NCI-H1436 (cell line): ENCODE data around the gene RAC3.

Source experiments
- DNase-seq: peaks from one replicate; lab custom pipeline; 2025; lab: John Stamatoyannopoulos, UW

RAC3 gene

DNA sequence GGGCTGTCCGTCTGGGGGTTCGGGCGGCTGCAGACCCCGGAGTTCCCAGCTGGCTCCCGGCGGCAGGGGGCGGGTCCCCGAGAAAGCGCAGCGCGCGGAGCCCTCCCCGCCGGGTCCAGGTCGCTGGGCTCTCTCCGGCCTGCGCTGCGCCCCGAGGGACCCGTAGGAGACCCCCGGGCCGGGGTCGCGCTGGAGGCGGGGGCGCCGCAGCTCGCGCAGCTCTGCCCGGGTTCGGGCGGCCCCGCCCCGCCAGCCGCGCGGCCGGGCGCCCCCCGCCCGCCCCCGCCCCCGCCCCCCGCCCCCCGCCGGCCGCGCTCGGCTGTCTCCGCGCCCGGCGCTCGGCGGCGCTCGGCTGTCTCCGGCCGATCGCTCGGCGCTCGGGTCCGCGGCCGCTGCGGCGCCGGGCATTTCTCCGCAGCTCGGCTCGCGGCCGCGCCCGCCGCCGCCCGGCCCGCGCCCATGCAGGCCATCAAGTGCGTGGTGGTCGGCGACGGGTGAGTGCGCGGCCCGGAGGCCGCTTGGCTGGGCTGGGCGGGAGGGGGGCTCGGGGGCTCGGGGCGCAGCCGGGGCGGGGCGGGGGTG, at the start of gene RAC3:
Gene RAC3 (plus strand): TSS at position 376 of the 582 bp plus-strand sequence. CDS start 84 bp downstream, at position 460.
- DNase-seq, result peak; percentile 30

DNA sequence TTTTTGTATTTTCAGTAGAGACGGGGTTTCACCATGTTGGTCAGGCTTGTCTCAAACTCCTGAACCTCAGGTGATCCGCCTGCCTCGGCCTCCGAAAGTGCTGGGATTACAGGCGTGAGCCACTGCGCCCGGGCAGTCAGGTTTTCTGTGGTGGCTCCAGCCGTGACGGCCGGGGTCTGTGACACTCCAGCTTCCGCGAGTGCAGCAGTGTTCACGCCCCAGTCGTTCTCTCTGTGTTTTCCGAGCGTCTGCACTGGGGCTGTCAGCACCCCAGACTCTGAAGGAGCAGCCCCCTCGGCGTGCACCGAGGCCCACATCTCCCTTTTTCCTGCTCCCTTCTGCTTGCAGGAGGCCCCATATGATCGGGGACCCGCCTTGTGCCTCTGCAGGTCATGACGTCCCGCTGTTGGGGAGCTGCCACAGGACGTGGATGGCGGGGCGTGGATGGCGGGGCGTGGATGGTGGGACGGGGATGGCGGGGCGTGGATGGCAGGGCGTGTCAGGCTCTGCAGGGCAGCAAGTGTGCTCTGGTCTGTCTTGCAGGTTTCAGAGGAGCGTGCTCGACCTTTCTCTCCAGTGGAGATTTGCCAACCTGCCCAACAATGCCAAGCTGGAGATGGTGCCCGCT, 48.4 kb upstream of the RAC3 start:
- no peak for DNase-seq

DNA sequence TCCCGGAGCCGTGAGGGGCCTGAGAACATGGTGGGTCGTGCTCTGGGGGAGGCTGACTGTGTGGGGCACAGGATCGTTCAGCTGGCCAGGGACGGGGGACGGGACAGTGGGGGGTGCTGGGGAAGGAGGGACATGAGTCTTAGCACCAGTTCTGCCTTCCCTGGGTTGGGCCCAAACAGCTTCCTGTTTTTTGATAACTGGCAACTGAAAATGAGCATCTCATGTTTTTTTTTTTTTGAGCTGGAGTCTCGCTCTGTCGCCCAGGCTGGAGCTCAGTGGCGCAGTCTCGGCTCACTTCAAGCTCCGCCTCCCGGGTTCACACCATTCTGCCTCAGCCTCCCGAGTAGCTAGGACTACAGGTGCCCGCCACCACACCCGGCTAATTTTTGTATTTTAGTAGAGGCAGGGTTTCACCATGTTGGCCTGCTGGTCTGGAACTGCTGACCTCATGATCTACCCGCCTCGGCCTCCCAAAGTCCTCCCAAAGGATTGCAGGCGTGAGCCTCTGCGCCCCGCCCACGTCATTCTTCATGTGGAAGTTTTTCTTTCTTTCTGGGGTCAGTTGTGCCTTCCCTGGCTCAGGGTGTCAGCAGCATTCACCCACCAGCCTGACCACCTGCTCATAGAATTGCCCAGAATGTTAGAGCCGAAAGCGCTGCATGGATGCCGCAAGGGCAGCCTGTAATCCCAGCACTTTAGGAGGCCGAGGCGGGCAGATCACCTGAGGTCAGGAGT, 47.7 kb upstream of the RAC3 start:
- DNase-seq, result no peak

DNA sequence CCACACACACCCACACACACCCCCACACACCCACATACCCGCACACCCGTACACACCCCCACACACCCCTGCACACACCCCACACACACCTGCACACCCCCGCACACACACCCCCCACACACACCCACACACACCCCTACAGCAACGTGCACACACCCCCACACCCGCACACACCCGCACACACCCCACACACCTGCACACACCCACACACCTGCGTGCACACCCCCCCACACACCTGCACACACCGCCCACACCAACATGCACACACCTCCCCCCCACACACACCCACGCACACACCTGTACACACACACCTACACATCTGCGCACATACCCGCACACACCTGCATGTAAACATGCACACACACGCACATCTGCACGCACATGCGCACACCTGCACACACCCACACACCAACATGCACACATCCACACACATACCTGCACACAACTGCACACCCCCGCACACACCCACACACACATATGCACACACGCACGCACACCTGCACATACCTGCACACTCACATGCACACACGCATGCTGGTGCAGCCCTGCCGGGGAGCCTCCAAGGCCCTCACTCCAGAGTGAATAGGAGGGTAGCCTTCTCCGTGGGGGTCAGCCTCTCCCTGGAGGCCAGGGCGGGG, 46.6 kb upstream of the RAC3 start:
- no peak for DNase-seq

DNA sequence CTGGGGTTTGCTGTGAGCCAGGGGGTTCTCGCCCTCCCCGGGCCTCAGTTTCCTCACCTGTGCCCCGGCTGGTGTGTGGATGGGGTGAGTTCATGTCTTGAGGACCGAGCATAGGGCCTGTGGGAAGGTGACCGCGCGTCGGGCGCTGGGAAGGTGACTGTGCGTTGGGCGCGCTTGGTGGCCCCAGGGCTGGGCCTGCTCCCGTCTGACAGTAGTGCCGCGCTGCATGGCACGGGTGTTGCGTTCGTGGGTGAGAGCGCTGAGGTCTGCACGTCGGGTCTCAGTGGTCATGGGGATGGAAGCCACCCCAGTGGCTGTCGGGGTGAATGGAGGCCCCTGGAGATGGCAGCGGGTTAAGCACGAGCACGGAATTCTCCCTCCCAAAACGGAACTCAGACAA, 44.9 kb upstream of the RAC3 start:
- DNase-seq, result no peak

DNA sequence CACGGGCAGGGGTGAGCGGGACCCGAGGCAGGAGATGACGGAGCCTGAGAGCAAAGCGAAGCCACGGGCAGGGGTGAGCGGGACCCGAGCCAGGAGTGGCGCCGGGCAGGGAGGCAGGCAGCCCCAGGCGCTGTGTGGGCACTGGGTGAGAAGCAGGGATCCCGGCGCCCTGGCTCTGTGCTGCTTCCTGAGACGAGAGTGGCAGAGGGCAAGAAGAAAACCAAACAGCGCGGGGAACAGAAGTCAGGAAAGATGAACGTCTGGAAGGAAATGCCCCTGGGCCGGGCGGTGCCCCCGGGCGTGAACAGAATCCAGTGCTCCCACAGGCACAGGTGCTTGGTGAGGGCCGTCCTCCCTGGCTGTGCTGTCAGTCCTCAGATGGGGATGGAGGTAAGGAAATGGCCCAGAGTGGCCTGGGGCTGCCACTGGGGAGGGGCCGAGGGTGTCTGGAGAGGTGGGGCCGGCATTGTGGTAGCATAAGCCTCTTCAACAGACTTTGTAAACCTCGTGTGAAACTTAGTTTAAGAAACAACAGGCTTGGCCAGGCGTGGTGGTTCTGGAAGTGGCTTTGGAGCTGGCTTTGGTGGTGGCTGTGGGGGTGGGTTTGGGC, 44.2 kb upstream of the RAC3 start:
- DNase-seq, result no peak

DNA sequence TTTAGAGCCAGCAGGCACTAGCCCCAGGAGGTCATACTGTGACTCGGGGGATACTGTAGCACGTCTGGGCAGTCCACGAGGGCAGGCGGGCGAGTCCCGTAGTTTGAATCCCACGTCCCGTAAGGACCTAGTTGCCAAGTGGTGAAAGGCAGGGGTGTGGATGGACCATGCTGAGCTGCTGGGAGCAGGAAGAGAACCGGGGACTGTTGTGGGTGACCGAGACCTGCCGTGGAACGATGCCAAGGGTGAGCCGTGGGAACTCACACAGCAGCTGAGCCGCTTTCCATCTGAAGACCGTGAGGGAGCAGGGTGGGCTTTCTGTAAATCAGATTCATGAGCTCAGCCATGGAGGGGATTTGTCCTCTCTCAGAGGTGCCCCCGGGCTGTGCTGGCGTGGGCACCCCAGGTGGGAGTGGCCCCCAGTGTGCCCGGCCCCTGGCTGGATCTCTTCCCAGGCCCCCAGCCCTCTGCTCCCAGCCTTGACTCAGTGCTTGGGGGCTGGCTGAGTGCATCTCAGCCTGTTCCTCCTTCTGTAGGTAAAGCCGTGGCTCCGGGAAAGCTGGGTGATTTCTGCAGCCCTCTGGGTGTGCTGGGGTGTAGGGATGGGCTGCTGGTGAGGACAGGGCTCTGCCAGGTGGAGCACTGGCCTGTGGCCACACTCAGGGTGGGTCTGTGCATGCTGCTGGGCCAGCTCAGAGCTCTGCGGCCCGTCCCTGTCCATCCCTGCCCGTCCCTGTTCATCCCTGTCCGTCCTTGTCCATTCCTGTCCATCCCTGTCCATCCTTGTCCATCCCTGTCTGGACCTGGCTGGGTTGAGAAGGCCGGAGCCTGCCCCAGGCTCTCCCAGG, 40.4 kb upstream of the RAC3 start:
- DNase-seq, result no peak

DNA sequence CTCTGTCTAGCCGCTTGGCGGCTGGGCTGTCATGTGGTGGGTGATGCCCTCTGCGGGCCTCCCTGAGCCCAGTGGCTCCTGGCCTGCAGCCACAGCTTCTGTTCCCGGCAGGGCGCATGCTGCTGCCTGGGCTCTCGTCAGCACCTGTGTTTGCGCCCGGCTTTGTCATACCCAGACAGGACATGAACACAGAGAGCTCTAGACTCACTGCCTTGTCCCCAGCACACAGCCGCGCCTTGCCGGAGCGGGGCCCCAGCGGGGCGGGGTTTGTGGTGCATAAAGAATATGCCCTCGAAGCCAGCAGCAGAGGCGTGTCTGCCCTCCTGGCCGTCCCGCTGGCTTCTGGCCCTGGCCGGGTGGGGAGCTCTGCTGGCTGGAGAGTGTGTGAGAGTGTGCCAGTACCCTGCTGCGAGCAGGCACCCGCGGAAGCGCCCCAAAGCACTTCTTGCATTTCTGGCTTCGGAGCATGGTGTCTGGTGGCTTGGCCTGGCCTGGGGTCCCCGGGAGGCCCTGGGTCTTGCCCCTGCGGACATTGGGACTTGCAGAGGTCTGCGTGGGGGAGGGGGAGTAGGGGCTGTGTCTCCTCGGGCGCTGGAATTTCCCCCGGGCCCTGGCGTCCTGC, 39.7 kb upstream of the RAC3 start:
- no peak for DNase-seq

DNA sequence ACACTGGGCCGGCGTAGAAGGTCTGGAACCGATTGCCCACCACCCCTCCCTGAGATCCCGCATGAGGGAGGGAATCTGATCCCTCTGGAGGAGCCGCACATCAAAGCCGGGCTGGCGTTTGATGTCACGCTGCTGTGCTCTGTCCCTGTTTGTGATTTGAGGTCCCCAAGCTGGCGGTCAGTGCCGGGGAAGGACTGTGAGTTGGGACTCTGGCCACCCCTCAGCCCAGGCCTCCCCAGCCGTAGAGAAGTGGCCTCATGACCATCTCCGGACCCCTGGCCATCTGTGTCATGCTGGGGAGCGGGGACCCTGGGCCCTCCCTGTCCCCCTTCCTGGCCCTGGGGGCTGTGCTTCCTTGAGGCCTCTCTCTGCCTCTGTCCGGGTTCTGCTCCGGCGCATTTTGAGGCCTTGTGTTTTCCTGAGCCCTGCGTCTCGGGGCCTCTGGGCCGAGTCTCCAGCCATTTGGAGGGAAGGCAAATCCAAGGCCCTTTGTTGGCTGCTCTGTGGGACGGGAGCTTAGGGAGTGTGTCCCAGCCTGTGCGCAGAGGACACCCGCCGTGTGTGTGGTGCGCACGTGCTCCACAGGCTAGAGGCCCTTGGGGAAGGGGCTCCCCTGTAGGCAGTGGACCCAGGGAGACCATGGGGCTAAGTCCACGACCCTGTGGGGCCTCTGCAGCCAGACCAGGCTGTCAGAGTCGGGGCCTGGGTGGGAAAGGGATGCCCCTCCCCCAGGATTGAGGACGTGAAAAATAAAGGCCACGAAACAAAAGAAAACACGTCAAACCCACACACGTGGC, 39.0 kb upstream of the RAC3 start:
- no peak for DNase-seq

DNA sequence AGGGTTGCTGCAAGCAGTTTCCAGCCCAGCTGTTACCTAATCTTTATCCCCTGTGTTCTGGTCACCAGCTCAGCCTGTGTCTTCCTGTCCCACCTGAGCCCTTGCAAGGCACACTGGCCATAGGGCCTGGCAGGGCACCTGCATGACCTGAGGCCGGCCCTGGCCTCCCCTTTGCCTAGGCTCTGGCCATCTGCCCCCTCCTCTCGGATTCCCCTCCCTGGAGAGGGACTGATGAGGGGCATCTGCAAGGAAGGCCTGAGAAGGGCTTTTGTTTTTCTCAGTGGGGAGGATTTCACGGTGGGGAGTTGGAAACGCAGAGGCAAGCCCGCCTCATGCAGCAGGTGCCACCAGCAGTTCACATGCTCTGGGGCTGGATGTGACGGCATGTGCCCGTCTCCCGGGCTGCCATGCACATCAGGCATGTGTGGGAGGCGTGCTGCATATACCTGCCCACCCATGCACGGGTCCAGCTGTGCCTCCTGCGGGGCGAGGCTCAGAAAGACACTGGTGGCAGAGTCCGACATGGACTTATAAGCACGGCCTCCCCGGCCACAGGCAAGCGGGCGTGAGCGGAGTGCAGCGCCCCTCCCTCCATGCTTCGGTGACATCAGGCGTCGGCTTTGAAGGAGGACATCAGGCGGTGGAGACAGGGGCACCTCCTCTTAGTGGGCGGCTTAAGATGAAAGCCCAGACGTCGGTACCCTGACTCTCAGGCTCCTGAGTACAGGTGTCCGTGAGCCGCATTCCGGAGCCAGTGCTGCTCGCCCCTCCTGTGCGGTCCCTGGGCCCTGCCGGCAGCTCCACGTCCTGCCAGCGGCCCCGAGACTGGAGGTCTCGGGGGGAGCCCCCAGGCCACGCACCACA, 37.5 kb upstream of the RAC3 start:
- DNase-seq, result no peak

DNA sequence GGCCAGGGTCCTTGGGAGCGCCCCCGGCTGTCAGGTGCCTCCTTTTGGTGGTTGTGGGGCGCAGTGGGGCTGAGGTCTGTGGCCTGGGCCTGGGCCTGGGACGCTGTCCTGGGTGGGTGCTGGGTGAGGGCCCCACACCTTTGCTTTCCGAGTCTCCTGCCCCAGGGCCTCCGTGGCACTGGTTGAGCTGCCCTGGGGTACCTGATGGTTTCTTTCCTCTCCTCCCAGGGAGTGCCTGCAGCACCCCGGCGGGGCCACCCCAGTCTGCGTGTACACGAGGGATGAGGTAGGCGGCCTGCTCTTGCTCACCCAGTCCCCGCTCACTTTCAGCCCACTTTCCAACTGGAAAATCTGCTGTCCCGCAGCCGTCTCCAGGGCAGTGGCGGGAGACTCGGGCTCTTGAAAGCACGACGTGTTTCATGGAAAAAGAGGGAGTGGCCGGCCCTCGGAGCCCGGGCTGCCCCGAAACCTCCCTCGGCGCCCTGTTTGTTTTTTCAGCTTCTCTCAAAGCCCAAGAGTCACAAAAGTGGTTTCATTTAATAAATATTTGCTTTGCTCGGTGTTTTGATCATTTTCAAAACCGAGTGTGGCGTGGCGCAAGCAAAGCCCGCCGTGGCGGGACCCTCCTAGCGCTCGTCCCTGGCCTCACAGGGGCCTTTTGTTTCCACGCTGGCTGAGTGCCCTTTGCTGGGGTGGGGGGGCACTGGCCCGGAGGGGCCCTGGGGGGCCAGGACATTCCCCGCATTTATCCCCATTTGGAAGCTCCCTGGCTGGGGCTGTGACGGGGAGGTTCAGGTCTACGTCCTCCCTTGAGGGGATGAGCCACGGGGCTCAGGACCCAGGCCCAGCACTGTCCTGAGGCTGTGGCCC, 36.6 kb upstream of the RAC3 start:
- no peak for DNase-seq

DNA sequence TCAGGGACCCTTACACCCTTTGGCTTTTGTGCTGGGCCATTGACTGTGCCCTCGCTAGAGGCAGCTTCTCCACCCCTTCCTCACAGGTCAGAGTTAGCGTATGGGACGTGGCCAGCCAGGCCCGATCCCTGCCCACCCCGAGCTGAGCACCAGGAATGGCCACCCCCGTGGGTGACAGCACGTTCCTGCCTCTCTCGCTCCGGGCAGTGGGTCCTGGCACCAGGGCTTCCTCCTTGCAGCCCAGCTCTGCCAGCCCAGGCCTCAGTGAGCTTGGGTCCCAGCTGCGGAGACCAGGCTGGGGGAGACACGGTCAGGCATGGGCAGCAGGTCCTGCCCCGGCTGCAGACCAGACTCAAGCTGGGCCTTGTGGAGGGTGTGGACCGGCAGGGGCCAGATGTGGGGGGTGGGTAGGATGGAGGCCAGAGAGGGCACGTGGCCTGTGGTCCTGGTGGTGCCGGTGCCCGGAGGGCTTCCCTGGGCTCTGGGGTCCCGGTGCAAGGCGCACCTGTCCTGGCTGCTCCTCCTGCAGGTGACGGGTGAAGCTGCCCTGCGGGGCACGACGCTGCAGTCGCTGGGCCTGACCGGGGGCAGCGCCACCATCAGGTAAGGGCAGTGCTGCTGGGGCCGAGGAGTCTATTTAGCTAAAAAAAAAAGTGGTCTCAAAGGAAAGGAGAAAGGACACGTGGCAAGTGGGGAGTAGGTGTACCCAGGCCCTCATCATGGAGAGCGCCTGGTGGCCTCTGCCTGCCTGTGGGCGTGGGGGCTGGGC, 35.8 kb upstream of the RAC3 start:
- no peak for DNase-seq

DNA sequence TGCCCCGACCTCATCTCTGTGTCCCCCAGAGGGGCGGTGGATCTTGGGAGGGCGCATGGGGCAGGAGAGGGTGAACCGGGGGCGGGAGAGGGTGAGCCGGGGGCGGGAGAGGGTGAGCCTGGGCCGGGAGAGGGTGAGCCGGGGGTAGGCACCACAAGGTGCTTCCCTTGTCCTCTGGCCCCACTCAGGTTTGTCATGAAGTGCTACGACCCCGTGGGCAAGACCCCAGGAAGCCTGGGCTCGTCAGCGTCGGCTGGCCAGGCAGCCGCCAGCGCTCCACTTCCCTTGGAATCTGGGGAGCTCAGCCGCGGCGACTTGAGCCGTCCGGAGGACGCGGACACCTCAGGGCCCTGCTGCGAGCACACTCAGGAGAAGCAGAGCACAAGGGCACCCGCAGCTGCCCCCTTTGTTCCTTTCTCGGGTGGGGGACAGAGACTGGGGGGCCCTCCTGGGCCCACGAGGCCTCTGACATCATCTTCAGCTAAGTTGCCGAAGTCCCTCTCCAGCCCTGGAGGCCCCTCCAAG, 35.2 kb upstream of the RAC3 start:
- DNase-seq, result no peak

DNA sequence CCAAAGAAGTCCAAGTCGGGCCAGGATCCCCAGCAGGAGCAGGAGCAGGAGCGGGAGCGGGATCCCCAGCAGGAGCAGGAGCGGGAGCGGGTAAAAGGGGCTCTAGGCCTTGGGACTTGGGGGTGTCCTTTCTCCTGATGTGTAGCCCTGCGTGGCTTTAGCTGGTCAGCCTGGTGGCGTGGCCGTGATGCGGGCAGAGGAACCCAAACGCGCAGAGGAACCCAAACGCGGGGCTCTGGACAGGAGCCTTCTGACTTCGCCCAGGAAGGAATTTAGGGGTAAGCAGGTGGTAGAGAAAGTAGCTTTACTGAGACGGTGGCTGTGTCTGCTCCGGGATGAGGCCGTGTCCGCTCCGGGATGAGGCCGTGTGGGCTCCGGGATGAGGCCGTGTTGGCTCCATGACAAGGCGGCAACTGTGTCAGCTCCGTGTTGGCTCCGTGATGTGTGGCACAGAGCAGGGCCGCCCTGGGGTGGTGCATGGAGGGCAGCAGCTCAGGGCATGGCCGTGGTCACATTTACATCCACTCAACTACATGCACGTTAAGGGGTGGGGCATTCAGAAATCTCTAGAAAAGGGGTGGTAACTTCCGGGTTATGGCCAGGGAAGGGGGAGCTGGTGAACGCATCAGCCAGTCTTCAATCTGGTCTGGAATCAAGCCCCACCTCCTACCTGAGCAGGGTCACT, 34.6 kb upstream of the RAC3 start:
- no peak for DNase-seq

DNA sequence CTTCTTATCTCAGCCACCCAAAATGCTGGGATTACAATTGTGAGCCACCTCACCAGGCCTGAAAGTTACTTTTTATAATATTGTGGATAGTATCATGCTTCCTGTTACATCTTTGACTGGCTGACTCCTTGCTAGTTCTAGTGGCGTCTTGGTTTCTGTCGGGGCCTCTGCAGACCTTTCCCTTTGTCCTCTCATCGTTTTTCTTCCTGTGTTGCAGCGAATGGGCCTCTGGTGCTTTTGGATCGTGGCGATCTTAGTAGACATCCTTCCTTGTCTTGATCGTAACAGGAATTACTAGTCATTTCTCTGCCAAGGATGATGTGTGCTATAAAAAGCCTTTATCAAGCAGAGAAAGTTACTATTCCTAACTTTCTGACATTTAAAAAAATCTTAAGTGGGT, 33.3 kb upstream of the RAC3 start:
- no peak for DNase-seq

DNA sequence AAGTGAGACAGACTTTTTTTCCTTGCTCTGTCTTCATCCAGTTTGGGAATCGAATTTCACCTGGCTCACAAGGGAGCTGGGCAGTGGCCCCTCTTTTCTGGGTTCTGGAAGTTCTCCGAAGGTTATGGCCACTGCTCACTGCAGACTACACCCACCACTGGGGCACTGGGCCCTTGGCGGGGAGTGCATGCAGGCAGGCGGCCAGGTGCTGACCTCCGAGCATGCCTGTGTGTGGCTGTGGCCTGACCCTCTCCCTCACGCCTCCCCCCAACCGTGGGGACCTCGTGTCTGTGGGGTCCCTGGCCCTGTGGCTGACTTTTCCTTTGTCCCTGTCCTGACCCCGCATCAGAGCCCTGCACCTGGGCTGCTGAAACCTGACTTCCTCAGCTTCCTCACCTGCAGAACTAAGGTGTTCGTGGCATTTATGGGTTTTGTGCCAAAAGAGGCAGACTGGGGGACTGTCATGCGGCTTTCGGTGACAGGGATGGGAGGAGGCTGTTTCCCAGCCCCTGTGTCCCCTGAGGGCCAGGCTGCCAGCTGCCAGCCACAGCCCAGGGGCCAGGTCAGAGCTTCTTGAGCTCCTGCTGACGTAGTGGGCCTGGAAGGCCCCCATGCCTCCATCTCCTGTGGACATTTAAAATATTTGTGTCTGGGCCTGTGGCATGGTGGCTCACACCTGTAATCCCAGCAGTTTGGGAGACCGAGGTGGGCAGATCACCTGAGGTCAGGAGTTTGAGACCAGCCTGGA, 32.6 kb upstream of the RAC3 start:
- no peak for DNase-seq
